IMR-90 (cell line): ENCODE data around the gene BRINP3. TPM values are rescaled to one million over a fixed set of nuclear protein-coding genes. Genes with fewer than 3 reads are reported as not detected.

Experiments
- ATAC-seq: fragments of 200-7000 bp; cut with Tn5 transposase; 2 replicates; pipeline ENCODE4 v1.9.1; 2020; ENCODE audit warnings: low read depth, mild to moderate bottlenecking, moderate library complexity
- BruUV-seq: library from RNA; stranded (reverse); fragments of 400-500 nt; replicated peaks from 2 replicates; lab custom pipeline; 2021; lab: Mats Ljungman, UMichigan
- CTCF ChIA-PET: fragments of 300-600 bp; formaldehyde crosslinking; extraction: SDS; loops from one replicate; lab custom pipeline; 2021; ENCODE audit warnings: antibody characterized with exemption; lab: Yijun Ruan, JAX
- POLR2A ChIA-PET: fragments of 300-600 bp; sonication (Branson Sonifier 250); formaldehyde crosslinking; loops from one replicate; lab custom pipeline; 2022; ENCODE audit warnings: antibody characterized with exemption; ENCODE audit not compliant: unreplicated experiment; lab: Charles Lee
- DNase-seq: peaks from one replicate; pipeline ENCODE4 v3.0.0; 2013
- H2AFZ ChIP-seq: replicated peaks from 2 replicates; pipeline ENCODE3; 2013; ENCODE audit warnings: low read length, mild to moderate bottlenecking; ENCODE audit not compliant: poor library complexity
- H2AK5ac ChIP-seq: 2 replicates; pipeline ENCODE4 v1.6.1; 2013; ENCODE audit warnings: low read depth, low read length, inconsistent platforms
- H2AK9ac ChIP-seq: replicated peaks from 2 replicates; pipeline ENCODE3; 2013; ENCODE audit warnings: mild to moderate bottlenecking, low read depth, low read length, moderate library complexity; ENCODE audit not compliant: poor library complexity
- H2BK120ac ChIP-seq: 2 replicates; pipeline ENCODE4 v1.6.1; 2013; ENCODE audit warnings: low read depth, low read length, inconsistent platforms
- H2BK15ac ChIP-seq: 3 replicates; pipeline ENCODE4 v1.6.1; 2013; ENCODE audit warnings: low read depth, low read length, inconsistent platforms
- H2BK20ac ChIP-seq: 2 replicates; pipeline ENCODE4 v1.6.1; 2013; ENCODE audit warnings: low read depth, mild to moderate bottlenecking, inconsistent platforms, low read length, moderate library complexity
- H2BK5ac ChIP-seq: 2 replicates; pipeline ENCODE4 v1.6.1; 2013; ENCODE audit warnings: mild to moderate bottlenecking, low read depth, low read length, inconsistent platforms; ENCODE audit not compliant: poor library complexity, severe bottlenecking
- H3K14ac ChIP-seq: replicated peaks from 2 replicates; pipeline ENCODE4 v1.6.1; 2013; ENCODE audit warnings: low read depth, low read length, inconsistent platforms
- H3K18ac ChIP-seq: 2 replicates; pipeline ENCODE4 v1.6.1; 2013; ENCODE audit warnings: low read depth, low read length, control low read depth
- H3K23ac ChIP-seq: 2 replicates; pipeline ENCODE4 v1.6.1; 2013; ENCODE audit warnings: low read depth, low read length, inconsistent platforms
- H3K27ac ChIP-seq: 2 replicates; pipeline ENCODE4 v1.5.1; 2013; ENCODE audit warnings: mild to moderate bottlenecking, control low read depth, low read length; ENCODE audit not compliant: insufficient read depth
- H3K27me3 ChIP-seq: 2 replicates; pipeline ENCODE4 v1.6.1; 2013; ENCODE audit warnings: low read length; ENCODE audit not compliant: control insufficient read depth, insufficient read depth
- H3K36me3 ChIP-seq: 2 replicates; pipeline ENCODE4 v1.6.1; 2013; ENCODE audit warnings: low read length, mixed read lengths; ENCODE audit not compliant: control insufficient read depth, insufficient read depth
- H3K4ac ChIP-seq: 2 replicates; pipeline ENCODE4 v1.6.1; 2013; ENCODE audit warnings: low read depth, low read length, inconsistent platforms
- H3K4me1 ChIP-seq: 2 replicates; pipeline ENCODE4 v1.6.1; 2013; ENCODE audit warnings: low read length, mixed read lengths; ENCODE audit not compliant: control insufficient read depth, insufficient read depth
- H3K4me2 ChIP-seq: 2 replicates; pipeline ENCODE4 v1.6.1; 2013; ENCODE audit warnings: low read depth, mild to moderate bottlenecking, control low read depth, low read length, moderate library complexity
- H3K4me3 ChIP-seq: 2 replicates; pipeline ENCODE4 v1.5.1; 2013; ENCODE audit warnings: low read depth, mild to moderate bottlenecking, control low read depth, low read length, moderate library complexity; ENCODE audit not compliant: insufficient read depth
- H3K56ac ChIP-seq: 2 replicates; pipeline ENCODE4 v1.6.1; 2013; ENCODE audit warnings: low read length, inconsistent platforms; ENCODE audit not compliant: insufficient read depth; ENCODE audit errors: extremely low read depth
- H3K79me1 ChIP-seq, 2 experiments: 2 replicates each; pipeline ENCODE4 v1.6.1; 2013; ENCODE audit warnings: low read length in 2 of 2, inconsistent platforms in 1 of 2, low read depth in 1 of 2
- H3K9ac ChIP-seq: 2 replicates; pipeline ENCODE4 v1.6.1; 2013; ENCODE audit warnings: low read depth, low read length, control low read depth
- H3K9me1 ChIP-seq: 2 replicates; pipeline ENCODE4 v1.6.1; 2013; ENCODE audit warnings: low read length, inconsistent platforms; ENCODE audit not compliant: insufficient read depth
- H3K9me3 ChIP-seq: 2 replicates; pipeline ENCODE4 v1.6.1; 2013; ENCODE audit warnings: low read length; ENCODE audit not compliant: control insufficient read depth, insufficient read depth
- H4K20me1 ChIP-seq: 2 replicates; pipeline ENCODE4 v1.6.1; 2013; ENCODE audit warnings: low read length, inconsistent platforms; ENCODE audit not compliant: insufficient read depth
- H4K5ac ChIP-seq: 2 replicates; pipeline ENCODE4 v1.6.1; 2013; ENCODE audit warnings: mild to moderate bottlenecking, low read depth, low read length, control low read depth
- H4K8ac ChIP-seq, 2 experiments: 2 replicates each; pipeline ENCODE4 v1.6.1; 2013; ENCODE audit warnings: low read depth in 2 of 2, low read length in 2 of 2, control low read depth in 1 of 2, inconsistent platforms in 1 of 2
- H4K91ac ChIP-seq: 2 replicates; pipeline ENCODE4 v1.6.1; 2013; ENCODE audit warnings: low read depth, low read length, inconsistent platforms; ENCODE audit not compliant: insufficient read depth
- CEBPB ChIP-seq: IDR thresholded peaks from 2 replicates; pipeline ENCODE4 v1.6.1; 2012; ENCODE audit warnings: low read depth, low read length, improper control_type of control experiment
- CTCF ChIP-seq: conservative IDR thresholded peaks from 2 replicates; pipeline ENCODE4 v1.5.1; 2012; ENCODE audit warnings: mild to moderate bottlenecking, low read depth, low read length, improper control_type of control experiment
- MAFK ChIP-seq: IDR thresholded peaks from 2 replicates; pipeline ENCODE4 v1.6.1; 2012; ENCODE audit warnings: low read depth, low read length, improper control_type of control experiment
- MXI1 ChIP-seq: IDR thresholded peaks from 2 replicates; pipeline ENCODE4 v1.6.1; 2012; ENCODE audit warnings: low read depth, mild to moderate bottlenecking, low read length, moderate library complexity, borderline replicate concordance
- RAD21 ChIP-seq: IDR thresholded peaks from 2 replicates; pipeline ENCODE4 v1.6.1; 2012; ENCODE audit warnings: low read length, improper control_type of control experiment
- RCOR1 ChIP-seq: IDR thresholded peaks from 2 replicates; pipeline ENCODE4 v1.6.1; 2012; ENCODE audit warnings: mild to moderate bottlenecking, low read length, improper control_type of control experiment; ENCODE audit not compliant: insufficient replicate concordance
- WGBS, 2 experiments: methylation state at CpG; one replicate each; pipeline versions ENCODE4 v1.1.5 to v1.1.7; 2013; ENCODE audit warnings: missing lambda C conversion rate in 2 of 2; ENCODE audit not compliant: insufficient read length in 1 of 2; ENCODE audit errors: extremely low coverage in 2 of 2; 5-methylcytosine and 5-hydroxymethylcytosine counted together
- dilution Hi-C: fragments of 300-500 bp; cut with HindIII; formaldehyde crosslinking; loops from one replicate; pipeline ENCODE4 v1.14.3; 2018; ENCODE audit warnings: low sequenced_read_pairs; ENCODE audit not compliant: unreplicated experiment
- in situ Hi-C: fragments of 300-500 bp; cut with MboI; formaldehyde crosslinking; loops from 3 replicates; pipeline ENCODE4 v1.14.3; 2019; ENCODE audit warnings: low sequenced_read_pairs, inconsistent platforms, mixed read lengths
- intact Hi-C: fragments of 100-400 bp; cut with micrococcal nuclease; formaldehyde crosslinking; loops from 2 replicates; pipeline ENCODE4 v1.10.0; 2022
- polyA plus RNA-seq, 3 experiments: library from polyadenylated mRNA; depleted of rRNA; stranded (reverse); fragments of >200 nt; gene quantifications; 2 replicates each; pipeline ENCODE4 v1.2.3, GENCODE V29; 2012; ENCODE audit warnings: low replicate concordance in 1 of 3
- total RNA-seq: library from RNA; depleted of rRNA; stranded (reverse); fragments of >200 nt; gene quantifications from 2 replicates; pipeline ENCODE4 v1.2.3, GENCODE V29; 2012

Gene BRINP3
- total and polyA plus RNA-seq, 2 of the 4 experiments (the other 2 are of a cell fraction), result 0.15 to 0.36 TPM

- H4K91ac ChIP-seq, result no peak overlapping the region
- 0 out of 2 replicates have a peak overlapping the region, but pooled peaks have one; percentile 26 for H3K9ac ChIP-seq
- intact Hi-C loops, result loop anchor here (10.0 kb wide), 1 partner anchor 276 kb away; no protein-coding TSS in a partner anchor
- BruUV-seq, result no TSS peak
- dilution Hi-C loops, result no loop called here
- DNase-seq, result peak; percentile 37
- no peak overlapping the region for H3K56ac ChIP-seq
- no peak overlapping the region for H4K8ac ChIP-seq
- peak overlapping the region; percentile 81; the same call in 1 of the 2 replicates for H3K23ac ChIP-seq
- H2BK5ac ChIP-seq, result no peak overlapping the region
- peak; percentile 44 for ATAC-seq
- no peak overlapping the region for H3K27ac ChIP-seq
- H3K4me1 ChIP-seq, result no peaks in the 10 kb centered on the region
- in situ Hi-C loops, result no loop called here
- TF ChIP-seq RAD21, result no peak
- TF ChIP-seq CTCF, result no peak
- no peak for TF ChIP-seq RCOR1
- TF ChIP-seq MAFK, result no peak
- TF ChIP-seq CEBPB, result no peak
- no peak for TF ChIP-seq MXI1
- no peaks in the 10 kb centered on the region for H3K79me1 ChIP-seq
- H2AFZ ChIP-seq, result peak overlapping the region; percentile 93
- H2BK15ac ChIP-seq, result no peak overlapping the region
- H3K14ac ChIP-seq, result no peak overlapping the region; the same call in 1 of the 2 replicates
- no peak overlapping the region for H4K5ac ChIP-seq
- H3K27me3 ChIP-seq, result no peaks in the 10 kb centered on the region; the same call in 1 of the 2 replicates
- no peaks in the 10 kb centered on the region for H3K9me1 ChIP-seq
- POLR2A ChIA-PET, result interaction anchor here (0.6 kb wide), 1 partner anchor 1424 kb away, joined by 3 read pairs; no protein-coding TSS in a partner anchor
- no peaks in the 10 kb centered on the region for H3K36me3 ChIP-seq
- H2BK20ac ChIP-seq, result no peak overlapping the region
- no peak overlapping the region for H2AK5ac ChIP-seq
- H3K4ac ChIP-seq, result no peak overlapping the region
- H4K20me1 ChIP-seq, result no peaks in the 10 kb centered on the region
- 0% methylated on average over 5 of the region's 42 CpGs; no CpG with 5 or more reads in 1 of the 2 experiments for WGBS, 2 experiments
- no peak overlapping the region for H2BK120ac ChIP-seq
- H3K4me3 ChIP-seq, result peak overlapping the region; percentile 52
- H3K4me2 ChIP-seq, result peak overlapping the region; percentile 90
- no peaks in the 10 kb centered on the region for H3K9me3 ChIP-seq
- H3K18ac ChIP-seq, result no peak overlapping the region
- CTCF ChIA-PET, result interaction anchor here (1.2 kb wide), 1 partner anchor 15 kb away, joined by 5 read pairs; no protein-coding TSS in a partner anchor
- H2AK9ac ChIP-seq, result peak overlapping the region; percentile 4
Measured at GRCh38 chr1:190478149-190479049, 735 bp upstream of the BRINP3 start.
